NCI-H2227 treated with DMSO at 0.1 percent for 48 hours (cell line): ENCODE measurements around the gene ENDOV.
A peak's percentile ranks its signal among the peaks of the same experiment; 100 is the strongest.

Experiments
- DNase-seq: peaks from one replicate; lab custom pipeline; 2025; lab: John Stamatoyannopoulos, UW

The ENDOV gene

GRCh38 chr17:80449930-80450576, 35.1 kb downstream of the ENDOV start:
- no peak for DNase-seq

DNA sequence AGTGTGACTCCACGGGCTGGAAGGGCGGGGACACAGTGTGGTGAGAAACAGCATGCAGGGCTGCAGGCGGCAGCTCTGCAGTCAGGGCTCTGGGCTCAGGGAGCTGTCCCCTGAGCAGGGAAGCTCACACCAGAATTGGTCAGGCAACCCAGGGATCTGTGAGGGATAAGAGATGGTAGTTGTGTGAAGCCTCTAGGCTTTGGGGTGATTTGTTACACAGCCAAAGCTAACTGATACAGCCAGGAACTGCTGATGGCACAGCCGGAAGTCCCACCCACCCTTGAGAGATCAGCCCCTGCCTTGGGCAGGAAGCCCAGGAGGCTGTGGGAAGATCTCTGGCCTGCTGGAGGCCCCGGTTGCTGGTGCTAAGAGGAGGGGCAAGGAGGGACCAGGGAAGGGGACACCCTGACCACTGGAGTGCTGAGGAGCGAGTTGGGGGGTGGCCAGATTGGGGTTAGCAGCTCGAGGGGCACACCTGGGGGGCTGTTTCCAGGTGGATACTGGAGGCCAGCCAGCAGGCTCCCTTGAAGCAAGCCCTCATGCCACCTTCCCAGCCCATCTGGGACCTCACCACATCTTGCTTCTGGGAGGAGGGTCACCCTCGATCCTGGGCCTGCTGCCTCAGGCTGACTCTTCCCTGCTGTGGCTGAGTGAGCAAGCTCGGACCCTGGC, 36.3 kb downstream of the ENDOV start:
- DNase-seq, result no peak

GRCh38 chr17:80452173-80452915, 37.4 kb downstream of the ENDOV start:
- DNase-seq, result no peak

DNA sequence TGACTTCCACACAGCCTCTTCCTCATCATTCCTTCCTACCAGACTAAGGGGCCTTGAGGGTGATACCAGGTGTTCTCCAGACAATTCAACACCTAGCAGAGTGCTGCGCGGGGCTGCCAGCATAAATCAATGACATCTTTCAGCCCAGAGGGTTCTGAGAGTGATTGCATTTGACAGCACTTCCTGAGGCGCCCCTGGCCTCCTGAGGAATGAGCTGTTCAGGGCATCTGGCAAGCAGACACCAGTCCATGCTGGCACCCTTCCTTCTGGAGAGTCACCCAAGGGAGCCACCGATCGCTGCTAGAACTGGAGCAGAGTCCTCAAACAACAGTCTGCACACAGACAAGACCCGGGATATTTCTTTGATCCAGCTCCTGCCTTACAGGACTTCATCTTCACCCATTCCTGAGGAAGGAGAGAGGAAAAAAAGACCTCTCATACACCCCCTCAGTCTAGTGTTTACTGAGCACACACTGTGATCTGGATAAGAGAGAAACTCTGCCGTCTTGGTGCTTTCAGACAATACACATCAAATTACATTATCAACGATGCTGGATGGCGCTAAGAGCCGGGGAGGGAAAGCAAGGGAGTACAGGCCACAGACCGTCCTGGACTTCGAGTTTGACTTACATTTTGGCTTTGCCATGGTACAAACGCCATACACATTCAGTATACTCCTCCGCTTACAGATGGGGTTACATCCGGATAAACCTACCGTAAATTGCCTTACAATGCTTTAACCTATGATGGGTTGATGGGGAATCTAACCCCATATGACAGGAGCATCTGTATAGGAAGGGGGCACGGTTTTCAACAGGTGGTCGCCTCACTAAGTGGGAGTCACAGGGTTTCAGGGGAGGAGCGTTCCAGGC, 38.4 kb downstream of the ENDOV start:
- DNase-seq, result no peak

DNA sequence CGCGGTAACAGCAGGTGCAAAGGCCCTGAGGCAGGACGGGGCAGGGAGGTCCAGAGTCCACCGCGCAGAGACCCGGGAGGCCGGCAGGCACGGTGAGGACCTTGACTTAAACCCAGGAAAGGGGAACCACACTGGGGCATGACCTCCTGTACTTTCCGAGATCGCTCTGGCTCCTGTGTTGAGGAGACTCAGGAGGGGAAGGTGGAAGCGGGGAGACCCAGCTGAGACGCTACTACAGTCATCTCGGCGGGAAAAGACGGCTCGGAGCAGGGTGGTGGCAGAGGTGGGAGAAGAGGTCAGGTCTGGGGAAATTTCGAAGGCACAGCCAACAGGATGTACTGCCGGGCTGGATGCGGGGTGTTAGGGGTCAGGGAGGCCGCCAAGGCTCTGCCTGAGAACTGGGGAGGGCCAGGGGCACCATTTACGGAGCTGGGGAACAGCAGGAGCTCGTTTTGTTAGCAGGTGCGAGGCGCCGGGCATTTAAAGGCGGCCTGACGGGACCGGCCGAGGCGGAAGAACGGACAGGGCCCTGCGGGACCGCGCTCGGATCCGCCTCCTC, 39.1 kb downstream of the ENDOV start:
- DNase-seq, result no peak

DNA sequence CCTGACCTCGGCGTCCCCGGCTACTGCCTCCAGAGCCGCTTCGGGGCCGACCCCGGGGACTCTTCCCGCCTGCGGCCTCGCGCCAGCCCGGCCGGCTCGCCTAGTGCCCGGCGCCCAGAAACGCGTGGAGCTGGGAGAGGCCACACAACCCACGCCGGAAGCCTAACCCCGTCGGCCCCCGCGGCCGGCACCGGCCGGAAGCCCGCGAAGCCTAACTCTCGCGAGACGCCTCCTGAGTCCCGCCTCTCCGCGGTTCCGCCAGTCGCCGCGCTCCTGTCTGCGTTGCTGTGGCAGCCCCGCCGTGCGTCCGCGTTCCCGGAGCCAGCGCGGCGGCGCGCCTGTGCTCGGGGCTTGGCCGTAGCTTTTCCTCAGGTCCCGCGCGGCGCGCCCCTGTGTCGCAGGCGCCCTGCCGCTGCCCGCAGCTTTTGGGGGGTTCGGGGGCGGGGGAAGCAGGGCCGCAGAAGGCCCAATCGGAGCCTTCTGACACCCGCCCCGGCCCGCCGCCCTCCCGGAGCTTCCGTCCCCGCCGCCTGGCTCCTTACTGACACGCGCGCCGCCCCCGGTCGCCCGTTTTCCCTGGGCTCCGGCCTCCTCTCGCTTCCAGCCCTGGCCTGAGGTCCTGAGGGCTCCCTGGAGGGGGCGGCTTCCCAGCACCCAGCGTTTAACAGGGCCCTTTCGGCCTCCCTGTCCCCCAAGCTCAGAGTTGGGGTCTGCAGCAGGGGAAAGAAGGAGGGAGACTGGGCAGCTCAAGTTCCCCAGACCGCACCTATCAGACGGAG, 39.8 kb downstream of the ENDOV start:
- peak; percentile 94 for DNase-seq

- DNase-seq, result no peak
These were observed 40.4 kb downstream of the ENDOV start for GRCh38 chr17:80455336-80455710.

GRCh38 chr17:80455784-80456183, 40.8 kb downstream of the ENDOV start:
- no peak for DNase-seq

DNA sequence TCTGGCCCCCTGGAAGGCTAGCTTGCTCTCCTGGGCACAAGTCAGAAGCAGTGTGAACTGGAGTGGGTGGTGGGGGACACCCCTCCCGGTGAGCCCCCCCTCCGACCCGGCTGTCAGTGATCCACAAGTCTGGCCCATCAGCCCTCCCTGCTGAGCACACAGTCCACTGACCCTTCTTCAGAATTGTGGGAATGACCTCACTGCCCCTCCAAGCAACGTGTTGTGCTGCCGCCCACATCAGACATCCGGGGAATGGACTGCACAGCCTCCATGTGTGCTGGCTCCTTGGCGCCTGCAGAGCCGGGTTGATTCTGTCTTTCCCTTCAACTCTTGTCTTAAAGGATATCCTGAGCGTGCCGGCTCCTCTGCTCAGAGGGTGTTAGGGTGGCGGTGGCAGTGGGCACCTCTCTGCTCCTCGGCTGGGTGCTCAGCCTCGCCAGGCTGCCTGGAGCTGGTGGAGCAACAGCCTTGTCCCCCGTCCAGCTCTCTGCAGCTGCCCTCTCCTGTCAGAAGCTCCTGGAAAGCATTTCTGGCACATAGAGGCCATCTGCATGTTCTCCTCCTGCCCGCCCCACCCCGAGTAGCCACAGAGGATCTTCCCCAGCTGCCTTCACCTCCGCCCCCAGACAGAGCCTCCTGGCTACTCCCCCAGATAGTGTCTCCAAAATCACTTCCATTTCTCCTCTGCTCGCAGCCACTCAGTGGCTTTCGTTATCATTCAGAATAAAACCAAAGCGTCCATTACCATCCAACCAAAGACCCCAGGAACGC, 41.7 kb downstream of the ENDOV start:
- DNase-seq, result no peak

DNA sequence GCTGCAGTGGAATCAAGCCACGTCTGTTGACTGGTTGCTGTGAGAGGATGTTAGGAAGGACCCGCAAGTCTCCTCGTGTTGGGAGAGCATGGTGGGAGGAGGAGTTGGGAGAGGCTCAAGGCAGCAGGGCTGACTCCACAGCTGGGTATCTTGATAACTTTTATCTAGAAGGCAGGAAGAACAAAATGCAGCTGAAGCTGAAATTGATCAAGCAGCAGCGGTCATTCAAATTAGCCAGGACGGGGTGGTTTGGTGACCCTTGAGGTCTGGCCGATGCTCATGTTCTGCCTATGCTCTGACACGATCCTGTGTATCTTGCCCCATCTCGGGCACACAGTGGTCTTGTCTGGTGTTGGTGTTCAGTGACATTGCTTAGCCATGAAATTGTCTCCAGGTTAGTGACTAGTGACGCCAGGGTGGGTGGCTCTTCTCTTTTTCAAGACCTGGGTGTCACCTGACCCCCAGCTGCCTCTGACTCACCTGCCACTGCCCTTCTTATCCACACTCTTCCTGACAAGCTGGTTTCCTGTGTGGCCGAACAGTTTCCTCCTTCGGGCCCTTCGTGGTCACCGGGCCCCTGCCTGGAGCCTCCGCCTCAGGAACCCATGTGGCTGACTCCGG, 42.4 kb downstream of the ENDOV start:
- DNase-seq, result no peak

GRCh38 chr17:80458016-80458415, 43.0 kb downstream of the ENDOV start:
- DNase-seq, result no peak

GRCh38 chr17:80459234-80459633, 44.3 kb downstream of the ENDOV start:
- DNase-seq, result no peak

DNA sequence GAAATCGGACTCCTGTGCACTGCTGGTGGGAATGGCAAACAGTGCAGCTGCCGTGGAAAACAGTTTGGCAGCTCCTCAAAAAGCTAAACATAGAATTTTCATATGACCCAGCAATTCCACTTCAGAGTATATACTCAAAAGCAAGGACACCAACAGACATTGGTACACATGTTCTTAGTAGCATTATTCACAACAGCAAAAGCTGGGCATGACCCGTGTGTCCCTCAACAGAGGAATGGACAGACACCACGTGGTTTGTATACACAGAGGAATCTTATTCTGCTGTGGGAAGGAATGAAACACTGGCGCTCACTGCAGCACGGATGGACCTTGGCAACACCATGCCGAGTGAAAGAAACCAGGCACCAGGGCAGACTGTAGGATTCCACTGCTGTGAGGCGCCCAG, 45.5 kb downstream of the ENDOV start:
- no peak for DNase-seq

GRCh38 chr17:80461528-80462160, 46.7 kb downstream of the ENDOV start:
- DNase-seq, result no peak

- no peak for DNase-seq
These were observed 48.9 kb downstream of the ENDOV start for GRCh38 chr17:80463784-80464400.

DNA sequence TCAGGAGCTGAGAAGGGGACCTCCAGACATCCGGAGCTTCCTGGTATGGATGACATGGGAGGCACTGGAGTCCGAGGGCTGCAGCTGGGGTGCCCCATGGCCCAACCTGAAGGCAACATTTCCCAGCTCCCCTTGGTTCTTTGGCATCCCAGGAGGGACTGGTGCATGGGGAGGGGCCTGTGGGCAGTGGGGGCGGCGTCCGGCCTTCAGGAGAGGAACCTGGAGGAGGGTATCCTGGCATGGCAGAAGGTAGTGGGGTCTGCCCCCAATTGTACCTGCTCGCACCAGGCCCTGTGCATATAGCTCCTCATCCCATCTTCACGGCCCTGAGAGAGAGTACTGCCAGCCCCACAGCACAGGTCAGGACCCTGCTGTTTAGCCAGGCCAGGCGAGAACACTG, 49.5 kb downstream of the ENDOV start:
- DNase-seq, result no peak

- DNase-seq, result no peak
These were observed 50.5 kb downstream of the ENDOV start for GRCh38 chr17:80465327-80465974.

- DNase-seq, result no peak
These were observed 51.3 kb downstream of the ENDOV start for GRCh38 chr17:80466188-80466705.
